ENCODE results near the gene TRIM74. TPM values are rescaled to one million over a fixed set of nuclear protein-coding genes. Genes with fewer than 3 reads are reported as not detected.
"Not testable (repeated sequence)": the region's sequence is repeated elsewhere in the genome, so short reads cannot be mapped to it uniquely, and the experiment has no call there.

Gene TRIM74
- total and polyA plus RNA-seq, 2 donors, result 0.41 TPM; not detected in 1

DNA sequence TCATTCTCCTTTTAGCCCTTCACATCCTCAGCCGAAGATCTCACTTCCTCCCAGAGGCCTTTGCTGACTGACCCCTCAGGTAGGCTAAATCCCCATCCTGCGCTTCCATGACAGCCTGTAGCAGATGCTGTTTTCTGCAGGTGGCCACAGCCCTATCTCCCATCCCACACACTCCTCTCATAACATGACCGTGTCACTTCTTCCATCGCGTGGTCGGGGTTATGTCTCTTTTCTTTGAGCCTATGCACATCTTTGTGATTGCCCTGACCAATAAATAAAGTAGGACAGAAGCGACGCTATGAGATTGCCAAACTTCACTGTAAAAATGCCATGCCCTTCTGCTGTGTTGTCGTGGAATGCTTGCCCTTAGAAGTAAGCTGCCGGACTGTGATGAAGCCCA is 55.5 kb downstream of the TRIM74 start:
- not testable (repeated sequence) for DNase-seq (ENCODE audit: extremely low spot score); H3K4me1 ChIP-seq (ENCODE audit: insufficient read depth); H3K4me3 ChIP-seq (ENCODE audit: low read depth, low read length); H3K36me3 ChIP-seq (ENCODE audit: insufficient read depth); H3K27ac ChIP-seq (ENCODE audit: low read depth)
- WGBS, result 81% methylated on average over 10 of the region's 10 CpGs

DNA sequence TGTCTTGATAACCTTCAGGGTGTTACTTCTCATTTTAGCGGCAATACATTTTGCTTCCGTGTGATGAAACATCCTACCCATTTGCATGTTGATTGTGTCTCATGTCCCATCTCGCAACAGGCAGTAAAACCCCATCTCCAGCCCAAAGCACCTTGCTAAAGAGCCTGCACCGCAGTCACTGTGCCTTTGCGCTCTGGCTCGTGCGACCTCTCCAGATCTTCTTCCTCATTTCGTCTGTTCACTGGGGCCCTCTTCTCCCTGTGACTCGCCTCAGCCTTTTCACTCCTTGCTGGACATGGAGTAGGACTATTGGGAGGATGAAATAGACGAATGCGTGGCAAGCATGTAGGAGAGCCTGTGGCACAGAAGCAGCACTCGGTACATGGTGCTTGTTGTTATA is 57.9 kb downstream of the TRIM74 start:
- H3K4me3 ChIP-seq (ENCODE audit: low read depth, low read length); H3K27ac ChIP-seq (ENCODE audit: low read depth); DNase-seq (ENCODE audit: extremely low spot score); H3K4me1 ChIP-seq (ENCODE audit: insufficient read depth); H3K36me3 ChIP-seq (ENCODE audit: insufficient read depth): not testable (repeated sequence)
- 92% methylated on average over 10 of the region's 12 CpGs for WGBS

Small RNAs within 50 kb of the gene (small RNA-seq; reads per million reads assigned to genes)
- gene RF00019, result not detected

Other genes starting within 250 kb of the TRIM74 start
- gene TYW1B, start 141.3 kb downstream of the TRIM74 start, total RNA-seq, result 4.9 TPM
- 2.6 TPM for gene TYW1B, start 141.3 kb downstream of the TRIM74 start, polyA plus RNA-seq
- 7.2 TPM for gene POM121, start 44.4 kb downstream of the TRIM74 start, total RNA-seq
- 21.2 TPM for gene POM121, start 44.4 kb downstream of the TRIM74 start, polyA plus RNA-seq
- not detected for gene SPDYE8, start 60.3 kb upstream of the TRIM74 start, total RNA-seq
- gene SPDYE8, start 60.3 kb upstream of the TRIM74 start, polyA plus RNA-seq, result not detected
- not detected for gene SPDYE11, start 88.4 kb upstream of the TRIM74 start, total RNA-seq
- gene SPDYE11, start 88.4 kb upstream of the TRIM74 start, polyA plus RNA-seq, result not detected
- not detected for gene SPDYE9, start 116.6 kb upstream of the TRIM74 start, total RNA-seq
- gene SPDYE9, start 116.6 kb upstream of the TRIM74 start, polyA plus RNA-seq, result not detected

Measured in urinary bladder (tissue), 4 donors.